Activated T-cell treated with anti-CD3 and anti-CD28 coated beads for 48 hours (primary cell): Measurements from ENCODE around the gene MORC2.

Source experiments
- DNase-seq: peaks from one replicate; pipeline ENCODE4 v3.0.0-alpha.2; 2020; ENCODE audit warnings: low read depth

Gene MORC2

GRCh38 chr22:30920407-30920806 is 48.2 kb downstream of the MORC2 start:
- DNase-seq: peak; percentile 79

- no peak for DNase-seq
Observed at GRCh38 chr22:30919973-30920372, 48.6 kb downstream of the MORC2 start.

DNA sequence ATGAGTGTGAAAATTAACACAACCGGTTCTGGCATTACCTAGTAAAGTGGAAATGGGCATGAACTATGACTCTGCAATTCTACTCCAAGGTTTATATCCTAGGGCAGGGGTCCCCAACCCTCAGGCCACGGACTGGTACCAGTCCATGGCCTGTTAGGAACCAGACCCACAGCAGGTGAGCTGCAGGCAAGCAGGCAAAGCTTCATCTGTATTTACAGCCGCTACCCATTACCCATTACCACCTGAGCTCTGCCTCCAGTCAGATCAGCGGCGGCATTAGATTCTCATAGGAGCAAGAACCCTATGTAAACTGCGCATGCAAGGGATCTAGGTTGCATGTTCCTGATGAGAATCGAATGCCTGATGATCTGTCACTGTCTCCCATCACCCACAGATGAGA is 49.8 kb downstream of the MORC2 start:
- no peak for DNase-seq

GRCh38 chr22:30910358-30910757 is 58.2 kb downstream of the MORC2 start:
- DNase-seq: no peak

GRCh38 chr22:30909306-30909705 is 59.3 kb downstream of the MORC2 start:
- DNase-seq: no peak

GRCh38 chr22:30908051-30908461 is 60.5 kb downstream of the MORC2 start:
- no peak for DNase-seq

- no peak for DNase-seq
Observed at GRCh38 chr22:30906946-30907345, 61.6 kb downstream of the MORC2 start.

- no peak for DNase-seq
Observed at GRCh38 chr22:30906411-30906810, 62.2 kb downstream of the MORC2 start.

DNA sequence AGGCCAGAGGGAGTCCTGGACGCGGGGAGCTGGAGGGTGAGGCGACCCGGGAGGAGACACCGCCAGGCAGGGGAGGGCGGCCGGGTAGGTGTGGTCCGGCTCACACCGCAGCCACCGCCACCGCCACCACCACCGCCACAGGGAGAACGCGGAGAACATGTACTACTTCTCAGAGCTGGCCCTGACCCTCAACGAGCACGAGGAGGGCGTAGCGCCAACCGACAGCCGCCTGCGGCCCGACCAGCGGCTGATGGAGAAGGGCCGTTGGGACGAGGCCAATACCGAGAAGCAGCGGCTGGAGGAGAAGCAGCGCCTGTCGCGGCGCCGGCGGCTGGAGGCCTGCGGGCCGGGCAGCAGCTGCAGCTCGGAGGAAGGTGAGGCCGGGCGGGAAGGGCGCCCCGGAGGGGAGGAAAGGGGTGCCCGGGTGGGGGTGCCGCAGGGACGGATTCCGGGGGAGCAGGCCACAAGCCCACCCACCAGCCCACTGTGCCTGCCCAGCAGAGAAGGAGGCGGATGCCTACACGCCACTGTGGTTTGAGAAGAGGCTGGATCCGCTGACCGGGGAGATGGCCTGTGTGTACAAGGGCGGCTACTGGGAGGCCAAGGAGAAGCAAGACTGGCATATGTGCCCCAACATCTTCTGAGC is 62.8 kb downstream of the MORC2 start:
- no peak for DNase-seq

- DNase-seq: no peak
Observed at GRCh38 chr22:30903876-30904460, 64.6 kb downstream of the MORC2 start.

DNA sequence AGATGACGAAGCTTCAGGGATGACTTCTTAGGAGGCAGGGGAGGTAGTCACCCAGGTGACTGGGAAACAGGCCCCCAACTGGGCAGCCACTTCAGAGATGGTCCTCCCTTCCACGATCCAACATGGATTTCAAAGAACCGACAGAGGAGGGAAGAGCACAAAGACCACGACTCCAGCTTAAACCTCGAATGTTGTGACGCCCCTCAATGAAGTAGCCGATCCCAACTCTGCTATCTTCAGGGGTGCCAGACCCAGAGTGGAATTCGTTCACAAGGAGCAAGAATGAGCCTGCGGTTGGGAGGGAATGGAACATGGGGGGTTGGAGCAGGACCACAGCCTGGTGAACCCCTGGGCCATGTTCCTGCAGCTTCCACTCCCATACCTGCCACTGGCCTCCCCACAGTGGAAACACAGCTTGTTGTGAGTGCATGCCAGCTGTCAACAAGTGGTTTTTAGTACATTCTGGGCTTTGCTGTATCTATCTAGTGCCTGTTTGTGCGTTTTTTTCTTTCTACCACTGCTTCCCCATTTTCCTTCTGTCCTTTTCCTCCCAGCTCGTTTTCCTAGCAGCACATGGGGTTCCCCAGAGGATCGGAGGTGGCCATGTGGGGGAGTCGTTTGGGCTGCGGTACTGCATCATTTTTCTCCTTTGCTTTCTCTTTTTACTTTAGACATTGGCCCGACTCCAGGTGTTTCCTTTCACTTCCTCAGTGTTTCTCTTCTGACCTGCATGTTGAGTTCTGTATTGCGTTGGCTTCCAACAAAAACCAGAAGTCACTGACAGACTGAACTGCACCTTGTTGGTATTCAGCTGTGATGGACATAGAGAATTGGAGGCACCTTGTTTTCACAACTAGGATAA is 65.8 kb downstream of the MORC2 start:
- DNase-seq: no peak

GRCh38 chr22:30894371-30894740 is 74.2 kb downstream of the MORC2 start:
- DNase-seq: no peak

- DNase-seq: no peak
Observed at GRCh38 chr22:30893434-30894370, 74.9 kb downstream of the MORC2 start.

DNA sequence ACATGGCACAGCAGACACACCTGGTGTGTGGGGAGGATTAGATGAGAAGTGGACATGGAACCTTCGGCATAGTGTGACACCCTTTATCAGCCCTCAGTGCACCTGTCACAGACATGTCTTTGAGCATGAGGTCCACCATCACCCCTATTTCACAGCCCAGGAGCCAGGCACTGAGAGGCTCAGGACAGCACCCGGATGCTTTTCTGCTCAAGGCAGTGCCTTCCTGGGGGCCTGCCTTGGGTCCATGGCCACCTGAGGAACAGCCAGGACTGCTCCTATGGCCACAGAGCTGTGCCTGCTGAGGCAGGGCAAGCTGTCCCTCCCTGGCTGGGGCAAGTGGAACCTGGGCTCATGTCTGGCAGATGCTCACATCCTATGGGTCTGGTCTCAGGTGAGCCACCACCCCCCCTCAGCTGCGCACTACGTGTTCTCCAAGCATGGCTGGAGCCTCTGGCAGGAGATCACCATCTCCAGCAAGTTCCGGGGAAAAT is 75.8 kb downstream of the MORC2 start:
- no peak for DNase-seq

- no peak for DNase-seq
Observed at GRCh38 chr22:30892286-30892685, 76.3 kb downstream of the MORC2 start.

DNA sequence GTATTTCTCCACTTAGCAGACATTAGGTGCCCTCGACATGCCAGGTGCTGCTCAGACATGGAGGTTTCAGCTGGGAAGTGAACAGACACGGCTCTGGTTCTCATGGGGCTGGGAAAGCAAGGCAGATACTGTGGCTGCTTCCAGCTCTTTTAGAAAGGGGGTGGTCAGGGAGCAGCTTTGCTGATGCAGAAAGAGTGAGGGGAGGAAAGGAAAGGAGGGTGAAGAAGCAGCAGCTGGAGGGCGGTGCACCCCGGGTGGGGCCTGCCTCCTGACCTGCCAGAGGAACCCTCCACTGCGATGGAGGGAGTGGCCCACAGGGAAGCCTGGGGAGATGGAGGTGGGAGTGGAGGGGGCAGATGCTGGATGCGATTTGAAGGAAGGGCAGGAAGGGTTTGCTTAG is 76.8 kb downstream of the MORC2 start:
- no peak for DNase-seq

DNA sequence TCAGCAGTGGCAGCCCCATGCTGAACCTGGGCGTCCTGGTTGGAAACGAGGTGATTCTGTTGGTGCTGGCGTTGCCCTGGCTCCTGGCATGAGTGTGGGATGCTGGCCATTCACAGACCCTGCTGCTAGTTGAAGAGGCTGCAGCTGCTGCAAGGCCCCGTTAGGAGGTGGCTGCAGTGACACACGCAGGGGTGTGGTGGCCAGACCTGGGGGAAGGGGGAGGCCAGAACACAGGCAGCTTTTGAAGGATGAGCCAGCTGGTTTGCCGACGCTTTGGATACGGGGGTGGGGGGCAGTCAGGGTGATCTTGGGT is 77.2 kb downstream of the MORC2 start:
- no peak for DNase-seq

DNA sequence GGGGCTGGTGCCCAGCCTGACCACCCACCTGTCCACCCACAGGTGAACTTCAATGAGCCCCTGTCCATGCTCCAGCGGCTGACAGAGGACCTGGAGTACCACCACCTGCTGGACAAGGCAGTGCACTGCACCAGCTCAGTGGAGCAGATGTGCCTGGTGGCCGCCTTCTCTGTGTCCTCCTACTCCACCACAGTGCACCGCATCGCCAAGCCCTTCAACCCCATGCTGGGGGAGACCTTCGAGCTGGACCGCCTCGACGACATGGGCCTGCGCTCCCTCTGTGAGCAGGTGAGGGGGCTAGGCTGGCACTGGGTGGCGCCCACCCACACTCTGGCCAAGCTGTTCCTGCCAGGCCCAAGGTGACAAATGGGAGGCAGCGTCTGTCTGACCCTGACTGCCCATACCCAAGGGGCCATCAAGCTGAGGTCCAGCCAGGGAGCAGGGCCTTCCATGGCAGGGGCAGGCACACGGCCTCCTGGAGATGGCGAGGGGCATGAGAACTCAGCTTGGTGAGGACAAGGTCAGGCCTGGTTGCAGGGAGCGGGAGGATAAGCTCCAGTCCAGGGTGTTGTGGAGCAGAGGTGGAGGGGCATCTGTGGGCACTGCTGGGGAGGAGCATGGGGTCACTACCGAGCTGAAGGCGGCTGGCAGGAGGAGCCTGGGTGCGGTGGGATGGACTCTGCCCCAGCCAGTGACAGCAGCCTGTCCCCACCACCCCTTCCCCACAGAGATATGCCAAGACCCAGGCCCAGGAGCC is 77.7 kb downstream of the MORC2 start:
- peak; percentile 19 for DNase-seq

DNA sequence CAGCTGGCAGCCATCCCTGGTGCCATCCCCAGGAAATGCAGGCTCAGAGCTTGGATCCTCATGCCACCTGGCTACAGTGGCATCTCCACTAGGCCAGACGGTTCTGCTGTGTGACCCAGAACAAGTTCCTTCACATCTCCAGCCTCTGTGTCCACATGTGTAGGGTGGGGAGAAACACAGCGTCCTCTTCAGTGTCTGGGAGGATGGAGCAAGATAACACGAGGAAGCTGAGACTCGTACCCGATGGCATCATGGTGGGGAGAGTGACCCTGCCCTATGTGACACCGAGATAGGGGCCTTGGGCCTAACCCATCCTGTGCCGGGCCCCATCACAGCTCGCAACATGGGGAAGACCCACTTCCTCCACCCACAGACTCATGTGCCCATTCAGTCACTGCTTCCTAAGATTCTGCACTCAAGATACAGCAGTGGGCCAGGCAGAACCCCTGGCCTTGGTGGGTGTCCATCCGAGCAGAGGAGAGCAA is 78.5 kb downstream of the MORC2 start:
- DNase-seq: no peak

- DNase-seq: no peak
Observed at GRCh38 chr22:30889268-30889995, 79.1 kb downstream of the MORC2 start.

DNA sequence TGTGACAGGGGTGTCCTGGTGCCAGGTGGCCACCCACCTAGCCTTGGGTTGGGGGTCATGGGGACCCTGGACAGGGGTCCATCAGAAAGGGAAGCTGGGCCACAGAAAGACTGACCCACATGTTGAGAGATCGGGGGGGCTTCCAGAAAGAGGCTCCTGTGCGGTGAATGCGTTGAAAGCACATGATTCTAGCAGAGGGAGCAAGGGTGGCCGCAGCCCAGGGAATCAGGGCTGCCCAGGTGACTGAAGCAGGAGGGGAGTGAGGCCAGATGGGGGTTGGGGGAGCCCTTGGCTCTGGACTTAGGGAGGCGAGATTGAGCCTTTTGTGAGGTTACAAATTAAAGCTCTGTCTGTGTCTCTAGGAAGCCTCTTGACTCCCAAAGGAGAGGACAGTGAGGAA is 80.7 kb downstream of the MORC2 start:
- DNase-seq: no peak
